GM18499 (cell line): ENCODE data around the gene THRA.

ENCODE experiments used
- ATAC-seq: cut with Tn5 transposase; IDR thresholded peaks from one replicate; pipeline ENCODE4 v1.9.1; 2021; ENCODE audit warnings: moderate number of reproducible peaks; ENCODE audit not compliant: insufficient read depth, unreplicated experiment

THRA gene

GRCh38 chr17:40025991-40026815 is 36.6 kb upstream of the THRA start:
- ATAC-seq = no peak

DNA sequence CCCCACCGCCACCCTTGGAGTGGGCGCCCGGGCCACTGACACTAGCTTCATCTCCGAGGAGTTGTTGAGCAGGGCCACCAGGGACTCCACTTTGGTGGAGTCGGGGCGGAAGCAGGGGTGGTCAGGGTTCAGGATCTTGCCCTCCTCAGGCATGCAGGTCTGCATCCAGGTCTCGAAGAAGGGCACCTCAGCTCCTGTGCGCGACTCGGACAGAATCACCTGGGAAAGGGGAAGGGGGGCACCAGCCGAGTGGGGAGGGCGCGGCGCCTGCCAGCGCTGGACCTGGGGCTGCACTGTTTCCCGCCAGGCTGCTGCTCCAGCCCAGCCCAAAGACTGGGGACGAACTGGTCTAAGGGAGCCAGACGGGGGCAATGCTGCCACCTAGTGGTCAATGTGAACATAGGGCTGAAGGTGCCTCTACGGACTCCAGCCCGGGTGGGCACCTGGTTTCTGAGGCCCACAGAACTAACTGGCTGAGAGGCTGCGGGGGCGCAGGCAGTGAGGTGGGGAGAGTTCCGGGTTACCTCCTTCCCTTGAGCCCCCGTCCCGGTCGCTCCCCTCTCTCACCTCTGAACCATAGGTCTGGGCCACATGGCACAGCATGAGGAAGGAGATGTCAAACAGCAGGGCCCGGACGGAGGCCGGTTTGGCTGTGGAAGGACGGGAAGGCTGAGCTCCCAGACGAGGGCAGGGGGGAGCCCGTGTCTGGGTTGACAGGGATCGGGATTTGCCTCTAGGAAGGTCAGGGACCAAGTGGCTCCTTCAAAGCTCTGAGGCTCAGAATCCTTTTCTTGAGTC is 35.8 kb upstream of the THRA start:
- no peak for ATAC-seq

- no peak for ATAC-seq
These were observed 35.2 kb upstream of the THRA start for GRCh38 chr17:40027614-40028012.

GRCh38 chr17:40028595-40028994 is 34.2 kb upstream of the THRA start:
- ATAC-seq = no peak

- ATAC-seq = no peak
These were observed 31.1 kb upstream of the THRA start for GRCh38 chr17:40031706-40032105.

DNA sequence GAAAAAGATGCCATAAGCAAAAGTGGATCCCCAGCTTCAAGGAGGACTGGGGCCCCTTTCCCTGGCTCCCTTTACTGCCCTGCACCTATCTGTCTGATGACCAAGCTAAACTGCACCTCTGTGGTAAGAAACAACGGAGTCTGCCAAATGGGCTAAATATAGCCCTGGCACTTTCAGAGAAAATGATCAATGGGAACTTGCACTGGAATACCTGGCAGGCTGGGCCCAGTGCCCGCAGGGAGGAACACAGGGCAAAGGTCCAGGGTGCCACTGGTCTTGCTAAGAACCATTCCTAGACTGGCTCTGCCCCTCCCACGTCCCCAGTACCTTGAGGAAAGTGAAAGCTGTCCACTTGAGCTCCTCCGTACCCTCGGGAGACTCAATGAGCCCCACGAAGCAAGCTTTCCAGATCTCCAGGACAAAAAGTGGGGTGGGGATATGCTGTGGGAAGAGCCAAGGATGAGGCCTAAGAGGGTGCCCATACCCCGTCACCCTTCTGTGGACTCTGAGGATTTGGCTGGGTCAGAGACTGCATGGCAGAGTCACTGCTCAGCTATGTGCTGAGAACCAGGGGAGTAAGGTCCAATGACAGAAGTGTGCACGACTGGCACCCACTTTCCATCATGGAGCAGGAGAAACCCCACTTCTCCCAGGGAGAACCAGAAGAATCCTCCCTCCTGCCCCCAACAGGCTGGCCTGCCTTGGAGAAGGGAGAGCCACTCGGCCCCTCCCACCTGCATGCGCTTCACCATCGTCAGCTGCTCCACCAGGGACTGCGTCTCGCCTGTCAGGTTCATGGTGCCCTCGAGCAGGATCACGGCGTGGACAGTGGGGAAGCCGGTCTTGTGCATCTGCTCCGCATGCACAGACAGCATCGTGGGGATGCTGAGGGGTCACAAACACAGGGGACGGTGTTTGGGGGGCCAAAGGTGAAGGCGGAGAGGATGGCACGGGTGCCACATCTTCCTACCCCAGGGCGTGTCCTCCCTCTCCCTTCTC is 30.1 kb upstream of the THRA start:
- no peak for ATAC-seq

GRCh38 chr17:40033339-40033738 is 29.4 kb upstream of the THRA start:
- no peak for ATAC-seq

DNA sequence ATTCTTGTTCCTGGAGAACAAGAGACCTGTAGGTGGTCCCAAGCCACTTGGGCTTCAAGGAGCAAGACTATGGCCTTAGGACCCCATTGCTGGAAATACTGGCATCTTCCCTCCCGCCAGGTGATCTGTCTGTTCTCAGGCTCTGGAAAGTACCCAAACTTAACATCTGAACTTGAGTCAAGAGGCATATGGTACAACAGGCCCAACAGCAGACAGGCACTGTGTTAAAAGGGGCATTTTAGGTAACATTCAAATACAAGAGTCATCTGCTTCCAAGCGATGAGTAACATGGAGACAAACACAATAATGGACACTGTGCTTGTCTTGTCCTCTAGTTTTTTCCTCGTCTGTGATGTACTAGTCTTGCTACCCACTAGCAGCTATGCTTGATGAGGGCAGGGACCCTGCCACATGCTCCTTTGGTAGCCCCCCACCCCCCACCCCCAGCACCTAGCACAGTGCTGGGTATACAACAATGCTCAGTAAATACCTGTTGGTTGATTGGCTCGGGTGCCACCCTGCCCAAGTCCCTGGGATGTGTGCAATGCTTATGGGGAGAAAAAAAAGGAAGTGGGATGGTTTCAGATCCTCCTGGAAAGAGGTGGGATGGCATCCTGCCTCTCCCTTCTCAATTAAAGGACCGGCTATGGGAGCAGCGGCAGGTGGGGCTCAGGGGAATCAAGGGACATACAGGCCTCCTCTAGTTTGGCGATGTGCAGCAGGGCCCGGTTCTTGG is 28.2 kb upstream of the THRA start:
- no peak for ATAC-seq

- no peak for ATAC-seq
These were observed 27.6 kb upstream of the THRA start for GRCh38 chr17:40035162-40035559.

DNA sequence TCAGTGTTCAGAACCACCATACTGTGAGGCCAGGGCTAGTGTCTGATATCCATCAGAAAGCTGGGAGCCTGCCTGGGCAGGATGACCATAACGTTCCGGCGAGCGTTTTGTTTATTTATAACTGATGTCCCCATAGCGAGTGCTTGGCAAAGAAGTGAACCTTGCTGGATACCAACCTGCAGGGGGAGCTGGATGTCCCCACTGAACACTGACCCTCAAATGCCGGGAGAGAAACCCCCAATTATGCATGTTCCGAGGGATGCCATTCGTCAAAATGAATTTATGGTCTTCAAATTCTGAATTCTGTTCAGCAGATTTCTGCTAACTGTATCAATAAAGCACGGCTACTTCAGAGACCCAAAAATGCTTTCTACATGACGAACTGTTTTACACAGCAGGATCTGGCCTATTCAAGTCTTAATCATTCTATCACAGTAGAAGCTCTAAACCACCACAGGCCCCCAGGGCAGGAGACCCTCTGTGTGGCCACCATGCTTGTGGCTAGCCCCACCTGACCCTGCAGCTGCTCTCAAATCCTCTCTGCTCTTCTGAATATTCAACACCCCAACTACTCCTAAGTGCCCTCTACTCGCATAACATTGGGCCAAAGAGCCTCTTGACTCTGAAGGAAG is 23.8 kb upstream of the THRA start:
- ATAC-seq = no peak

DNA sequence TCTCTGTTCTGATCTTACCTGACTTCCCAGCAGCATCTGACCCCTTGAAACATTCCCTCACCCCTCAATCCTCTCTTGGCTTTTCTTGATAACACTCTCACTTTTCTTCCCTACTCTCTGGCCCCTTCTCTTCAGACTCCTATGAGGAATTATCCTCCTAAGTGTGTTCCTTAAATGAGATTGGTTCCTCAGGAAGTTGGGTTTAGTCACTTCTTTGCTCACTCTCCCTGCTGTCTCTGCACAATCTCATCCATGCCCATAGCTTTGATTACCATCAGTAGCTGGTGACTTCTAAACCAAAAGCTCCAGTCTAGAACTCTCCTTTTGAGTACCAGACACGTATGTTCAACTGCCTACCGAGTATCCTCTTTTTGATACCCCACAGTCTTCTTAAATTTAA is 21.6 kb upstream of the THRA start:
- ATAC-seq = no peak

DNA sequence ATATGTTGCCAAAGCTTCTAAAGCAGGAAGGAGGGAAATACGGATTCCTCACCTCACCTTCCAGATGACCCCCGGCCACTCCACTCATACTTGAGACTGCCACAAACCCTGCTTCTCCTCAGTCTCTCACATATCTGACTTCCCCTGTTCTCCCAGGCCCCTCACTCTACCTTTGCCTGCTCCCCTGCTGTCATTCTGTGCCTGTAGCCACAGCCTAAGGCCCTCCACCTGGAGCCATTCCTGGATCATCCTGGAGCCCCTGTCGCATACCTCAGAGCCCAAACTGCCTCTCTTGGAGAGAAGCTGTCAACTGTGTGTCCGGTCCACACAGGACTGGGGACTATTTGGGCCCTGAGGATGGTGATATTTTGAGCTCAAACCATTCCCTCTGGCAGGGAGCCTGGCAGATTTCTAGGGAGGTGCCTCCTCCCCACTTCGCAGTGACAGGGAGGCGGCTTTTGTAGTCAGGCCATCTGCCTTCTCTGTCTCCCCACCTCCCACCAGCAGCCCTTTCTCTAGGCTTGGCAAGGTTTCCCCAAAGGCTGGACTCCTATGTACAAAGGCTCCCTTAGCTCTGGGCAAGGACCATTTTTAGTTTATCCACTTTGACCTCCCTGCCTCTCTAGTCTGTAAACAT is 6.3 kb upstream of the THRA start:
- ATAC-seq = no peak

DNA sequence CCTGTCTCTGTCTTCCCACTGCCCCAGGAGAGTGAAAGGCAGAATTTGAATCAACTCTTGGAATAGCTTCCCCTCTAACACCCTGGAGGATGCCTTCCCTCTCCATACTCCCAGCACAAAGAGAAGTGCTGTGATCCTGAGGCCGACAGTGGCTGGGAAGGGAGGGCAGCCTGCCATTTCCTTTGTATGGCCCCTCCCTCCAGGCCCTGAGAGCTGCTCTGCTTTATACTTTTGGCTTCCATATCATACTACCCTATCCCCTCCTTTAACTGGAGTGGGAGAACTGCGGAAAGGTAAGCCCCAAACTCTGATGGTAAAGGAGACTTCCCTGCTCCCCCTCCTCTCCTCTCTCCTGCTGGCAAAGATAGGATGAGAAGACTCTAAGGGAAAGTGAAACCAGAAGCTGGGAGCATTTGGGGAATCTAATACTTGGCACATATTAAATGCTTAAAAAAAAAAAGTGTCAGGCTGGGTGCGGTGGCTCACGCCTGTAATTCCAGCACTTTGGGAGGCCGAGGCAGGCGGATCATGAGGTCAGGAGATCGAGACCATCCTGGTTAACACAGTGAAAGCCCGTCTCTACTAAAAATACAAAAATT is 4.5 kb upstream of the THRA start:
- no peak for ATAC-seq

DNA sequence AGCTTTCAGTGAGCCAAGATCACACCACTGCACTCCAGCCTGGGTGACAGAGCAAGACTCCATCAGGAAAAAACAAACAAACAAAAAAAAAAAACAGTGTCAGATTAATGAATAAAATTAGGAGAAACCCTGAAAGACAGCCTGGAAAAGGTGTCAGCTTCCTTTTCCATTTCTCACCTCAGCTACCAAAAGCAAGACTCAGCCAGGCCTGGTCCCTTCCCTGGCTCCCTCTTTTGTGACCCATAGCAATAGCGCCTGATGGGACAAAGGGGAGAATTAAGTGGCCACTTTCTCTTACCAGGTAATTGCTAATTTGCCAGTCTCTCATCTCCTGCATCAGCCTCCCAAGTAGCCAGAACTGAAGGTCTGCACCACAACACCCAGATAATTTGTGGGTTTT is 3.9 kb upstream of the THRA start:
- ATAC-seq = no peak

GRCh38 chr17:40059729-40060475 is 2.9 kb upstream of the THRA start:
- no peak for ATAC-seq

DNA sequence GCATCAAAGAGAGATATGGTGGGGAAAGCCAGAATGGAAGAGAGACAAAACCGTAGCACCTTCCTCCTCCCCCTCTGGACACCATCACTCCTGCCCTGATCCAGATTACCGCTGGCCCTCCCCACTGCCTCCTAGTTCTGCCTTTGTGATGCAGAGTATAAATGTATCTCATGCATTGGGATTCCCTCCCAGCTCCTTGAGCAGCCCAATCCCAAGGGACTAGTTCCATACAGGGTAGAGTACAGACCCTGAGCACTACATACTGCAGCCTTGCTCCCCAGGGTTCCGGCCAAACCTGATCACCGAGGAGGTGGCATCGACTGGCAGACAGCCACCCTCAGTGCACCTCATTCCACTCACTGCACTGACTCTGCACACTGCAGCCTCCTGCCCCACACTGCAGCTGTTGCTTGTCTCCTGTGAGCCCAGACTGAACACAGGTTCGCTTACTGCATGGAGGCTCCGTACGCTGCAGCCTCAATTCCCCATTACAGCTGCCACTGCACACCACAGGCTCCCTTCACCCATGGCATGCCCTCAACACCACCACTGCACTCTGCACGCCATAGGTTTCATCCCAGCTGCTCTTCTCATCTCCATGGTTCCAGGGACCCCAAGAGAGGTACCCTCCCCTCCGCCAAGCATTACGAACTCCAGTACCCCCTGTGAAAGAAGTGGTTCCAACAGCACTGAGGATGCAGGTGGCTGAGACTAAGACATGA is 1.7 kb upstream of the THRA start:
- ATAC-seq = no peak

- ATAC-seq = no peak
These were observed 1.1 kb upstream of the THRA start for GRCh38 chr17:40061609-40062038.
